Choroid plexus epithelial cell (primary cell): ENCODE data around the gene RO60.

Source experiments
- DNase-seq: peaks from one replicate; pipeline ENCODE4 v3.0.0-alpha.2; 2010; ENCODE audit warnings: low read depth
- H3K4me3 ChIP-seq: 2 replicates; pipeline ENCODE4 v1.5.1; 2011; ENCODE audit warnings: low read depth, mild to moderate bottlenecking, control low read depth, low read length, moderate library complexity
- CTCF ChIP-seq: conservative IDR thresholded peaks from 2 replicates; pipeline ENCODE4 v1.5.1; 2011; ENCODE audit warnings: low read depth, mild to moderate bottlenecking, control low read depth, inconsistent platforms, low read length, moderate library complexity

Gene RO60

DNA sequence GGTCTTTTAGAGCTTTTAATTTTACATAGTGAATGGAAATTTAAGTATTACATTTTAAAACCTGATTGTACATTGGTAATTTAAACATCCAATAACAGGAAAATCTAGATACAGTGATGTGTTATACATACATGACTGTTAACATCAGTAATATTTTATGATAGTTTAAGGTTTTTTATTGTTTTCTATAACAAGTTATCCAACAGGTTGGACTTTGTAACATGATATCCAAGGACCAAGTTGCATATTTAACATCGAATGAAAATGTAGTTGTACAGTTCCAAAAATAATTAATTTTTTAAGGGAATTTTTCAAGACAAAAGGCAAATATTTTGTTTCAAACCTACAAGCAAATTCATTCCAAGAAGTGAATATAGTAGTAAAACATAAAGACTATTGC lies 31.5 kb downstream of the RO60 start:
- DNase-seq = no peak
- TF ChIP-seq CTCF = no peak
- no peak overlapping the region for H3K4me3 ChIP-seq

- H3K4me3 ChIP-seq = no peak overlapping the region
- DNase-seq = no peak
- TF ChIP-seq CTCF = no peak
These were observed 34.7 kb downstream of the RO60 start for GRCh38 chr1:193094112-193094511.

DNA sequence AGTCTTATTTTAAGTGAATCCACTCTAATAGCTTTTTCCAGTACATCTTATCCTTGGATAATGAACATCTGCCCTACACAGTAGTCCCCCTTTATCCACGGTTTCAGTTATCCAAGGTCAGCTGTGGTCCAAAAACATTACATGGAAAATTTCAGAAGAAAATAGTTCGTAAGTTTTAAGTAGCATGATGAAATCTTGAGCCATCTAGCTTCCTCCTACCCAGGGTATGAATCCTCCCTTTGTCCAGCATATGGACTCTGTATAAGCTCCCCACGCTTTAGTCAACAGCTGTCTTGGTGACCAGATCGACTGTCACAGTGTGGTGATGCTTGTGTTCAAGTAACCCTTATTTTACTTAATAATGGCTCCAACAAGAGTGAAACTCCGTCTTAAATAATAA lies 43.2 kb downstream of the RO60 start:
- no peak overlapping the region for H3K4me3 ChIP-seq
- no peak for DNase-seq
- no peak for TF ChIP-seq CTCF

DNA sequence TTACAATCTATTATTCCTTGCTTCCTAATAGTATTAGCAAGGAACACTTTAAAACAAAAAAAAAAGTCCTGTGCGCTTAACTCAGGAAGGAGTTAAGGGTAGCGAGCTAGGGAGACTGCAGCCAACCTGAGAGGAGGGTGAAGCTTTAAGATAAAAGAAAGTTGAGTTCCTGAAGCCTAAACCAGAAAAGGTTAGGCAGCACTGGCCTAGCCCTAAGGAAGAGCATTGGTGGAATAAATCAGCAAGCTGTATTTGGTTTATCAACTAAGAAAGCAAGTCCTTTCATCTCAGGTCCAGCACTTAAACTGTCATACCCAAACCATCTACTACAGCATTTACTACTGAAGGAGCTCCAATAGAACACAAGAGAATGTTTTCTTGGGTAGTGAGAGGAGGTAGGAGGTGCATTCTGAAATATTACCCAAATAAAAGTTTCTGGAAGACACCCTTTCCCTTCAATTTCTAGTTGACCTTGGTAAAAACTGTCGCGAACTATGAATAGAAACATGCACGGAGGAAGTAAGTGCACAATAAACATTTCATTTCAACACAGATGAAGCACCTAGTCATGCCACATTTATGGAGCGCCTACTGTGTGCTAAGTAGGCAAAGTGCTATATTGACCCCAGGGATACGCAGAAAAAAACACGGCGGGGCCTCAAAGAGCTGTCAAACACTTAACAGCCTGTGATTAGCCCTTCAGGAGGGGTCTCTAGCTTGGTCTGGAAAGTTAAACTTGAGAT lies 44.5 kb downstream of the RO60 start:
- H3K4me3 ChIP-seq = peak overlapping the region; percentile 80
- TF ChIP-seq CTCF = no peak
- DNase-seq = peak; percentile 36

DNA sequence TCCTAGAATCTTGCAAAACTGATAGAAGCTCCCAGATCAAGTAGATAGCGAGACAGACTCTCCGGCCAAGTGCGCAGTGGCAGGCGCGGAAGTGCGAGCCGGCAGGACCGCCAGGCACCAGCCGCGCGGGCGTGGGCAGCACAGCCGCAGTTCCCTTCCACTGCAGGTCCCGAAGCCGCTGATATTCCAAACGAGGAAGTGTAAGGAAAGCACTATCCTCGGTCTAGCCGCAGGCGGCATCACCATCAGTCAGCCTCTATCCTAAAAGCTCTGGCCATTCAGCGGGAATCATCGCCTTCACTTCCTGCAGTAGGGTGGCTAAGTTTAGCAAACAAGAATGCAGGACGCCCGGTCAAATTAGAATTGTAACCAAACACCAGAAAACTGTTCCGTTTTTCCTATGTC lies 45.1 kb downstream of the RO60 start:
- no peak for TF ChIP-seq CTCF

GRCh38 chr1:193104907-193105820 lies 45.8 kb downstream of the RO60 start, which contains the start of gene GLRX2:
TSS of gene GLRX2 (minus strand) at chr1:193105414. CDS start at chr1:193105382, 32 bp downstream.
- no peak for TF ChIP-seq CTCF
- peak within 1 kb of the TSS; percentile 80 for H3K4me3 ChIP-seq
- peak; percentile 88 for DNase-seq

More for the DNA sequence above, 45.1 kb downstream of the RO60 start:
- H3K4me3 ChIP-seq = peak overlapping the region; percentile 80
- DNase-seq = peak; percentile 42

GRCh38 chr1:193105821-193106177 lies 46.4 kb downstream of the RO60 start:
- no peak for TF ChIP-seq CTCF
- H3K4me3 ChIP-seq = peak overlapping the region; percentile 80
- no peak for DNase-seq
